Natural killer cell (primary cell): ENCODE measurements around the gene PTPN21. TPM values are rescaled to one million over a fixed set of nuclear protein-coding genes. Genes with fewer than 3 reads are reported as not detected.

Experiments
- ATAC-seq, 3 donors: fragments of 150-1000 bp in 2 of 3; fragments of 200-7000 bp in 1 of 3; cut with Tn5 transposase; 1 replicate in 1 of 3; 2 replicates in 2 of 3; pipeline ENCODE4 v1.10.0; 2021; ENCODE audit warnings: mild to moderate bottlenecking in 2 of 3, moderate library complexity in 2 of 3
- DNase-seq, 2 donors: peaks; one replicate each; pipeline versions ENCODE4 v3.0.0 to v3.0.0-alpha.2; 2013 to 2021; ENCODE audit warnings: mixed read lengths in 1 of 2
- H3K27ac ChIP-seq: one replicate; pipeline ENCODE4 v1.5.1; 2013; ENCODE audit warnings: mild to moderate bottlenecking, low read length
- H3K27me3 ChIP-seq: one replicate; pipeline ENCODE4 v1.6.1; 2013; ENCODE audit warnings: low read length; ENCODE audit not compliant: control insufficient read depth, insufficient read depth
- H3K36me3 ChIP-seq: one replicate; pipeline ENCODE4 v1.6.1; 2013; ENCODE audit warnings: low read length; ENCODE audit not compliant: control insufficient read depth, insufficient read depth
- H3K4me1 ChIP-seq: one replicate; pipeline ENCODE4 v1.6.1; 2013; ENCODE audit warnings: low read length; ENCODE audit not compliant: control insufficient read depth, insufficient read depth
- H3K4me3 ChIP-seq: one replicate; pipeline ENCODE4 v1.5.1; 2013; ENCODE audit warnings: low read length
- H3K9me3 ChIP-seq: one replicate; pipeline ENCODE4 v1.6.1; 2013; ENCODE audit warnings: low read length; ENCODE audit not compliant: control insufficient read depth, insufficient read depth
- H3K27ac Mint-ChIP-seq, 2 donors: one replicate each; pipeline ENCODE4 v1.8.0; 2022; ENCODE audit warnings: mild to moderate bottlenecking in 2 of 2, mixed read lengths in 2 of 2, moderate library complexity in 1 of 2
- H3K27me3 Mint-ChIP-seq, 2 donors: one replicate each; pipeline ENCODE4 v1.8.0; 2022; ENCODE audit warnings: low read depth in 2 of 2, mixed read lengths in 2 of 2
- H3K36me3 Mint-ChIP-seq: one replicate; pipeline ENCODE4 v1.8.0; 2022; ENCODE audit warnings: mixed read lengths
- H3K4me1 Mint-ChIP-seq, 2 donors: one replicate each; pipeline ENCODE4 v1.8.0; 2022; ENCODE audit warnings: mixed read lengths in 2 of 2
- H3K4me3 Mint-ChIP-seq: one replicate; pipeline ENCODE4 v1.8.0; 2022; ENCODE audit warnings: mild to moderate bottlenecking, moderate library complexity, mixed read lengths
- H3K9me3 Mint-ChIP-seq, 2 donors: one replicate each; pipeline ENCODE4 v1.8.0; 2022; ENCODE audit warnings: mixed read lengths in 2 of 2
- CTCF ChIP-seq: fragments of 200-600 bp; IDR thresholded peaks from one replicate; pipeline ENCODE4 v1.8.0; 2022; ENCODE audit warnings: antibody characterized with exemption
- WGBS: methylation state at CpG from one replicate; pipeline ENCODE4 v1.1.7; 2013; ENCODE audit warnings: missing lambda C conversion rate; ENCODE audit not compliant: insufficient coverage; 5-methylcytosine and 5-hydroxymethylcytosine counted together
- intact Hi-C: fragments of 100-400 bp; cut with micrococcal nuclease; formaldehyde crosslinking; loops from one replicate; pipeline ENCODE4 v1.14.2; 2022
- total RNA-seq, 4 donors: library from RNA; stranded (reverse); fragments of 120-200 nt in 1 of 4; gene quantifications; one replicate each; pipeline versions ENCODE4 v1.2.3 to v1.2.4, GENCODE V29; 2013 to 2022

PTPN21 gene
- total RNA-seq, 3 donors from 2014 or later (not counting 1 experiment from before 2014, with no cell fraction given), result 0.15 TPM; not detected in 2

GRCh38 chr14:88547386-88547780, 7.4 kb downstream of the PTPN21 start:
- Mint-ChIP-seq H3K27ac (no peak overlapping the region), H3K36me3 (no peaks in the 10 kb centered on the region), H3K9me3 (no peaks in the 10 kb centered on the region), H3K4me3 (no peak overlapping the region), H3K4me1 (peaks cover 0 to 7% of the 10 kb centered on the region in 2 donors), H3K27me3 (peaks cover 12 to 27% of the 10 kb centered on the region in 2 donors)
- ATAC-seq (no peak), DNase-seq (no peak)
- peaks cover 19% of the 10 kb centered on the region for H3K27me3 ChIP-seq
- no peaks in the 10 kb centered on the region for H3K36me3 ChIP-seq
- H3K4me1 ChIP-seq, result peaks cover 13% of the 10 kb centered on the region
- intact Hi-C loops, result no loop called here
- no peaks in the 10 kb centered on the region for H3K9me3 ChIP-seq
- 96% methylated on average over 2 of the region's 3 CpGs for WGBS
- no peak overlapping the region for H3K4me3 ChIP-seq
- H3K27ac ChIP-seq, result no peak overlapping the region
- no peak for TF ChIP-seq CTCF

GRCh38 chr14:88546621-88547385, 8.0 kb downstream of the PTPN21 start:
- WGBS, result no CpG with 5 or more reads among the region's 4 CpGs
- Histone ChIP-seq H3K27me3 (peaks cover 14% of the 10 kb centered on the region), H3K4me1 (peaks cover 9% of the 10 kb centered on the region), H3K4me3 (no peak overlapping the region), H3K27ac (no peak overlapping the region), H3K9me3 (no peaks in the 10 kb centered on the region), H3K36me3 (no peaks in the 10 kb centered on the region)
- TF ChIP-seq CTCF, result no peak
- H3K4me1 Mint-ChIP-seq, result peaks cover 0 to under 1% of the 10 kb centered on the region in 2 donors
- no peak overlapping the region for H3K4me3 Mint-ChIP-seq
- H3K27ac Mint-ChIP-seq, result no peak overlapping the region
- H3K27me3 Mint-ChIP-seq, result peaks cover 16 to 28% of the 10 kb centered on the region in 2 donors
- H3K9me3 Mint-ChIP-seq, result no peaks in the 10 kb centered on the region
- DNase-seq (no peak), ATAC-seq (no peak)
- intact Hi-C loops, result no loop called here
- no peaks in the 10 kb centered on the region for H3K36me3 Mint-ChIP-seq

GRCh38 chr14:88545256-88545655, 9.6 kb downstream of the PTPN21 start:
- DNase-seq (no peak), ATAC-seq (no peak)
- Histone ChIP-seq H3K9me3 (no peaks in the 10 kb centered on the region), H3K27me3 (no peaks in the 10 kb centered on the region), H3K4me3 (no peak overlapping the region), H3K27ac (no peak overlapping the region), H3K36me3 (no peaks in the 10 kb centered on the region), H3K4me1 (no peaks in the 10 kb centered on the region)
- Mint-ChIP-seq H3K36me3 (no peaks in the 10 kb centered on the region), H3K4me3 (no peak overlapping the region), H3K9me3 (no peaks in the 10 kb centered on the region), H3K27me3 (peaks cover 16 to 39% of the 10 kb centered on the region in 2 donors), H3K27ac (no peak overlapping the region), H3K4me1 (no peaks in the 10 kb centered on the region)
- TF ChIP-seq CTCF, result no peak
- intact Hi-C loops, result no loop called here
- WGBS, result 86% methylated on average over 3 of the region's 3 CpGs
